ENCODE data around the gene EVA1B.

GRCh38 chr1:36286802-36287201 is 36.6 kb downstream of the EVA1B start:
- TF ChIP-seq CTCF (IDR thresholded peaks at IDR 0.05) (no peak), POLR2AphosphoS5 (IDR thresholded peaks at IDR 0.05; ENCODE audit: low read depth, low read length) (no peak), SIN3A (IDR thresholded peaks at IDR 0.05; ENCODE audit: borderline replicate concordance, insufficient read depth, low read depth, low read length) (no peak), REST (IDR thresholded peaks at IDR 0.05; ENCODE audit: insufficient read depth in 1 of 2, low read depth in 2 of 2, low read length in 1 of 2) (no peak)
